ENCODE measurements around the gene HIC2. TPM values are rescaled to one million over a fixed set of nuclear protein-coding genes. Genes with fewer than 3 reads are reported as not detected.

HIC2 gene
- total and polyA plus RNA-seq, 9 of the 15 experiments (the other 6 are each of a cell fraction or from before 2014, with no cell fraction given): 1.7 to 117 (median 35.5) TPM

DNA sequence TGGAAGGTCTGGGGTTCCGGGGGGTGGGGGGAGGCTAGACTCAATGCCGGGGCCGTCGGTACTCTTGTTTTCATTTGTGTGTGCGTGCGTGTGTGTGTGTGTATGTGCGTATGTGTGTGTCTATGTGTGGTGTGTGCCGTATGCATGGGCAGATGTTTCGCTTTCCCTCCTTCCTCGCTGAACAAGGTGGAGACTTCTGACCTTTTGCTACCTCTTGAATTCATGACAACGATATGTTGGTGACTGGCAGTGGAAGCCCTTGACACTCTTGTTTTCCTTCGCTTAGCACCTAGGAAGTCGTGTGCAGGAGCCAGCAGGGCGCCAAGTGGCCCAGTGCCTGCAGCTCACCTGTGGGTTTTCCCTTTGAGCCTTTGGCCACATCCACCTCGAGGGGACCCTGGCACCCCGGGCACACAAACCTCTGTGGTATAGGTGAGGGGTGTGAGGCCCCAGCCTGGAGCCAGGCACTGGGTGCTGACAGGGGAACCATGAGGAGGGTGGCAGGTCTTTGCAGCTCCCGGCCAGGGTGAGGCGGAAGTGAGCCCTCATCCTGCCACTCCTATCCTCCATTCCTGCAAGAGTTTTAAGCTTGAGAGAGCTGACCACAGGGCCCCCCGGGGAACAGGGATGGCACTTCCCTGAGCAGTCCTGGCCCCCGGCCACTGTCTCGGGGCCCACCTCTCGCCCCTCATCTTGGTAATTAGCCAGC is 30.7 kb downstream of the HIC2 start (continued):
- TF ChIP-seq, protein P1, sequence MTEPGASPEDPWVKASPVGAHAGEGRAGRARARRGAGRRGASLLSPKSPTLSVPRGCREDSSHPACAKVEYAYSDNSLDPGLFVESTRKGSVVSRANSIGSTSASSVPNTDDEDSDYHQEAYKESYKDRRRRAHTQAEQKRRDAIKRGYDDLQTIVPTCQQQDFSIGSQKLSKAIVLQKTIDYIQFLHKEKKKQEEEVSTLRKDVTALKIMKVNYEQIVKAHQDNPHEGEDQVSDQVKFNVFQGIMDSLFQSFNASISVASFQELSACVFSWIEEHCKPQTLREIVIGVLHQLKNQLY (CRISPR knock-in tag; conservative IDR thresholded peaks at IDR 0.05): 0 out of 4 replicates have a peak, but pooled peaks of 1 of the 2 experiments have one; percentile 47
- TF ChIP-seq CBX8 (IDR thresholded peaks at IDR 0.05; ENCODE audit: borderline replicate concordance, extremely low read depth, low read depth, low read length, poor library complexity, severe bottlenecking) (no peak), NFIX (CRISPR knock-in tag; IDR thresholded peaks at IDR 0.05; ENCODE audit: low read depth) (no peak), PPARD (CRISPR knock-in tag; IDR thresholded peaks at IDR 0.05) (no peak), LCOR (CRISPR knock-in tag; IDR thresholded peaks at IDR 0.05) (no peak), HDAC1 (IDR thresholded peaks at IDR 0.05) (no peak; a peak in 1 of 4 replicates), ZFX (CRISPR knock-in tag; IDR thresholded peaks at IDR 0.05) (no peak), GATAD2B (IDR thresholded peaks at IDR 0.05; ENCODE audit: borderline replicate concordance) (no peak), CHD1 (IDR thresholded peaks at IDR 0.05; ENCODE audit: low read length) (no peak), ZNF75A (CRISPR knock-in tag; IDR thresholded peaks at IDR 0.05) (no peak), CHD4 (IDR thresholded peaks at IDR 0.05; ENCODE audit: insufficient read depth, insufficient replicate concordance, low read depth, low read length, poor library complexity, severe bottlenecking) (no peak), MED1 (CRISPR knock-in tag; IDR thresholded peaks at IDR 0.05; ENCODE audit: borderline replicate concordance) (no peak), HDAC8 (tag; IDR thresholded peaks at IDR 0.05) (peak; percentile 71; the same call in 1 of the 2 replicates), NR4A1 (CRISPR knock-in tag; IDR thresholded peaks at IDR 0.05) (no peak), NR4A1 (tag; IDR thresholded peaks at IDR 0.05) (no peak), SNRNP70 (optimal IDR thresholded peaks at IDR 0.05; ENCODE audit: low read depth, low read length) (no peak)
- TF ChIP-seq, protein P2, sequence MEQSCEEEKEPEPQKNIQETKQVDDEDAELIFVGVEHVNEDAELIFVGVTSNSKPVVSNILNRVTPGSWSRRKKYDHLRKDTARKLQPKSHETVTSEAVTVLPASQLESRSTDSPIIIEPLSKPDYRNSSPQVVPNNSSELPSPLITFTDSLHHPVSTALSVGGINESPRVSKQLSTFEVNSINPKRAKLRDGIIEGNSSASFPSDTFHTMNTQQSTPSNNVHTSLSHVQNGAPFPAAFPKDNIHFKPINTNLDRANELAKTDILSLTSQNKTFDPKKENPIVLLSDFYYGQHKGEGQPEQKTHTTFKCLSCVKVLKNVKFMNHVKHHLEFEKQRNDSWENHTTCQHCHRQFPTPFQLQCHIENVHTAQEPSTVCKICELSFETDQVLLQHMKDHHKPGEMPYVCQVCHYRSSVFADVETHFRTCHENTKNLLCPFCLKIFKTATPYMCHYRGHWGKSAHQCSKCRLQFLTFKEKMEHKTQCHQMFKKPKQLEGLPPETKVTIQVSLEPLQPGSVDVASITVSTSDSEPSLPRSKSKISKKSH (CRISPR knock-in tag; IDR thresholded peaks at IDR 0.05): no peak
- TF ChIP-seq, protein P3, sequence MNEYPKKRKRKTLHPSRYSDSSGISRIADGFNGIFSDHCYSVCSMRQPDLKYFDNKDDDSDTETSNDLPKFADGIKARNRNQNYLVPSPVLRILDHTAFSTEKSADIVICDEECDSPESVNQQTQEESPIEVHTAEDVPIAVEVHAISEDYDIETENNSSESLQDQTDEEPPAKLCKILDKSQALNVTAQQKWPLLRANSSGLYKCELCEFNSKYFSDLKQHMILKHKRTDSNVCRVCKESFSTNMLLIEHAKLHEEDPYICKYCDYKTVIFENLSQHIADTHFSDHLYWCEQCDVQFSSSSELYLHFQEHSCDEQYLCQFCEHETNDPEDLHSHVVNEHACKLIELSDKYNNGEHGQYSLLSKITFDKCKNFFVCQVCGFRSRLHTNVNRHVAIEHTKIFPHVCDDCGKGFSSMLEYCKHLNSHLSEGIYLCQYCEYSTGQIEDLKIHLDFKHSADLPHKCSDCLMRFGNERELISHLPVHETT (CRISPR knock-in tag; conservative IDR thresholded peaks at IDR 0.05 in 1 of 2, IDR thresholded peaks at IDR 0.05 in 1 of 2): 0 out of 4 replicates have a peak, but pooled peaks of 1 of the 2 experiments have one; percentile 81
- TF ChIP-seq, protein P4, sequence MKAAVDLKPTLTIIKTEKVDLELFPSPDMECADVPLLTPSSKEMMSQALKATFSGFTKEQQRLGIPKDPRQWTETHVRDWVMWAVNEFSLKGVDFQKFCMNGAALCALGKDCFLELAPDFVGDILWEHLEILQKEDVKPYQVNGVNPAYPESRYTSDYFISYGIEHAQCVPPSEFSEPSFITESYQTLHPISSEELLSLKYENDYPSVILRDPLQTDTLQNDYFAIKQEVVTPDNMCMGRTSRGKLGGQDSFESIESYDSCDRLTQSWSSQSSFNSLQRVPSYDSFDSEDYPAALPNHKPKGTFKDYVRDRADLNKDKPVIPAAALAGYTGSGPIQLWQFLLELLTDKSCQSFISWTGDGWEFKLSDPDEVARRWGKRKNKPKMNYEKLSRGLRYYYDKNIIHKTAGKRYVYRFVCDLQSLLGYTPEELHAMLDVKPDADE (conservative IDR thresholded peaks at IDR 0.05; ENCODE audit: control insufficient read depth, low read depth, low read length): peak; percentile 57; the same call in 1 of the 2 replicates
- TF ChIP-seq, protein P5, sequence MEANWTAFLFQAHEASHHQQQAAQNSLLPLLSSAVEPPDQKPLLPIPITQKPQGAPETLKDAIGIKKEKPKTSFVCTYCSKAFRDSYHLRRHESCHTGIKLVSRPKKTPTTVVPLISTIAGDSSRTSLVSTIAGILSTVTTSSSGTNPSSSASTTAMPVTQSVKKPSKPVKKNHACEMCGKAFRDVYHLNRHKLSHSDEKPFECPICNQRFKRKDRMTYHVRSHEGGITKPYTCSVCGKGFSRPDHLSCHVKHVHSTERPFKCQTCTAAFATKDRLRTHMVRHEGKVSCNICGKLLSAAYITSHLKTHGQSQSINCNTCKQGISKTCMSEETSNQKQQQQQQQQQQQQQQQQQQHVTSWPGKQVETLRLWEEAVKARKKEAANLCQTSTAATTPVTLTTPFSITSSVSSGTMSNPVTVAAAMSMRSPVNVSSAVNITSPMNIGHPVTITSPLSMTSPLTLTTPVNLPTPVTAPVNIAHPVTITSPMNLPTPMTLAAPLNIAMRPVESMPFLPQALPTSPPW (CRISPR knock-in tag; IDR thresholded peaks at IDR 0.05): no peak

Measured in K562 (cell line).